Activated naive CD4-positive, alpha-beta T cell treated with anti-CD3 and anti-CD28 coated beads, Interleukin-2, amount 10 ng/mL, durations not matched to agents 7 days and 5 days (primary cell): Measurements from ENCODE around the gene CRPPA.
"Not testable (repeated sequence)": the region's sequence is repeated elsewhere in the genome, so short reads cannot be mapped to it uniquely, and the experiment has no call there.

Experiments
- CTCF ChIA-PET: fragments of 350-600 bp; sonication (Branson Sonifier 250); formaldehyde crosslinking; loops from one replicate; lab custom pipeline; 2021; ENCODE audit warnings: antibody characterized with exemption; lab: Charles Lee
- DNase-seq: peaks from one replicate; pipeline ENCODE4 v3.0.0-alpha.2; 2020
- H3K27ac Mint-ChIP-seq: one replicate; pipeline ENCODE4 v1.8.0; 2021; ENCODE audit warnings: mild to moderate bottlenecking, moderate library complexity, mixed read lengths
- H3K27me3 Mint-ChIP-seq: one replicate; pipeline ENCODE4 v1.8.0; 2021; ENCODE audit warnings: mild to moderate bottlenecking, mixed read lengths
- H3K36me3 Mint-ChIP-seq: one replicate; pipeline ENCODE4 v1.8.0; 2021; ENCODE audit warnings: mixed read lengths
- H3K4me1 Mint-ChIP-seq: one replicate; pipeline ENCODE4 v1.8.0; 2021; ENCODE audit warnings: mixed read lengths
- H3K4me3 Mint-ChIP-seq: one replicate; pipeline ENCODE4 v1.8.0; 2021; ENCODE audit warnings: mild to moderate bottlenecking, moderate library complexity, mixed read lengths
- H3K9me3 Mint-ChIP-seq: one replicate; pipeline ENCODE4 v1.8.0; 2021; ENCODE audit warnings: mixed read lengths

Gene CRPPA

GRCh38 chr7:16398146-16399017, 23.0 kb downstream of the CRPPA start:
- Mint-ChIP-seq H3K9me3 (peaks cover 63% of the 10 kb centered on the region), H3K36me3 (peaks cover 10% of the 10 kb centered on the region), H3K4me1 (no peaks in the 10 kb centered on the region), H3K4me3 (no peak overlapping the region), H3K27ac (no peak overlapping the region), H3K27me3 (no peaks in the 10 kb centered on the region)
- DNase-seq, result no peak
- CTCF ChIA-PET, result no interaction called here

- no peaks in the 10 kb centered on the region for H3K27me3 Mint-ChIP-seq
Measured at GRCh38 chr7:16397501-16398145, 23.7 kb downstream of the CRPPA start.

GRCh38 chr7:16396766-16397500, 24.4 kb downstream of the CRPPA start:
- Mint-ChIP-seq H3K9me3 (peaks cover 48% of the 10 kb centered on the region), H3K27me3 (no peaks in the 10 kb centered on the region), H3K4me3 (no peak overlapping the region), H3K36me3 (peaks cover 10% of the 10 kb centered on the region), H3K4me1 (no peaks in the 10 kb centered on the region), H3K27ac (no peak overlapping the region)
- CTCF ChIA-PET, result no interaction called here
- no peak for DNase-seq

More at GRCh38 chr7:16397501-16398145, 23.7 kb downstream of the CRPPA start:
- Mint-ChIP-seq H3K36me3 (peaks cover 10% of the 10 kb centered on the region), H3K27ac (no peak overlapping the region), H3K4me3 (no peak overlapping the region), H3K4me1 (no peaks in the 10 kb centered on the region), H3K9me3 (peaks cover 55% of the 10 kb centered on the region)
- CTCF ChIA-PET, result no interaction called here
- DNase-seq, result no peak

- H3K4me1 Mint-ChIP-seq, result no peaks in the 10 kb centered on the region
- no peaks in the 10 kb centered on the region for H3K27me3 Mint-ChIP-seq
Measured at GRCh38 chr7:16395121-16395520, 26.2 kb downstream of the CRPPA start.

GRCh38 chr7:16393862-16394422, 27.4 kb downstream of the CRPPA start:
- Mint-ChIP-seq H3K27me3 (no peaks in the 10 kb centered on the region), H3K4me1 (no peaks in the 10 kb centered on the region), H3K27ac (no peak overlapping the region), H3K9me3 (peaks cover 26% of the 10 kb centered on the region), H3K4me3 (no peak overlapping the region), H3K36me3 (peaks cover 8% of the 10 kb centered on the region)
- CTCF ChIA-PET, result no interaction called here
- no peak for DNase-seq

More at GRCh38 chr7:16395121-16395520, 26.2 kb downstream of the CRPPA start:
- Mint-ChIP-seq H3K27ac (no peak overlapping the region), H3K9me3 (peaks cover 36% of the 10 kb centered on the region), H3K36me3 (peaks cover 10% of the 10 kb centered on the region), H3K4me3 (no peak overlapping the region)
- CTCF ChIA-PET, result no interaction called here
- no peak for DNase-seq

GRCh38 chr7:16392990-16393523, 28.3 kb downstream of the CRPPA start:
- no peaks in the 10 kb centered on the region for H3K4me1 Mint-ChIP-seq

GRCh38 chr7:16383786-16384185, 37.6 kb downstream of the CRPPA start:
- H3K36me3 Mint-ChIP-seq, CTCF ChIA-PET, H3K27ac Mint-ChIP-seq, H3K4me1 Mint-ChIP-seq, DNase-seq, H3K27me3 Mint-ChIP-seq, H3K4me3 Mint-ChIP-seq: not testable (repeated sequence)
- peaks cover 15% of the 10 kb centered on the region for H3K9me3 Mint-ChIP-seq

More at GRCh38 chr7:16392990-16393523, 28.3 kb downstream of the CRPPA start:
- Mint-ChIP-seq H3K27ac (no peak overlapping the region), H3K27me3 (no peaks in the 10 kb centered on the region), H3K4me3 (no peak overlapping the region), H3K9me3 (peaks cover 21% of the 10 kb centered on the region), H3K36me3 (peaks cover 8% of the 10 kb centered on the region)
- CTCF ChIA-PET, result no interaction called here
- DNase-seq, result no peak

- H3K9me3 Mint-ChIP-seq, result peaks cover 15% of the 10 kb centered on the region
- H3K36me3 Mint-ChIP-seq, H3K27me3 Mint-ChIP-seq, DNase-seq, H3K4me1 Mint-ChIP-seq, CTCF ChIA-PET, H3K4me3 Mint-ChIP-seq, H3K27ac Mint-ChIP-seq: not testable (repeated sequence)
Measured at GRCh38 chr7:16383103-16383502, 38.2 kb downstream of the CRPPA start.
